ENCODE data around the gene FOXN3.

- TF ChIP-seq BCL3 (IDR thresholded peaks at IDR 0.05; ENCODE audit: borderline replicate concordance, insufficient read depth, low read depth, low read length, poor library complexity, severe bottlenecking) = no peak
- TF ChIP-seq SMARCA5 (IDR thresholded peaks at IDR 0.05) = no peak
- TF ChIP-seq TAF1 (IDR thresholded peaks at IDR 0.05; ENCODE audit: borderline replicate concordance, low read depth, low read length) = no peak
- no peak for TF ChIP-seq EZH2 (IDR thresholded peaks at IDR 0.05; ENCODE audit: borderline replicate concordance, control insufficient read depth, low read depth, low read length)
- no peak for TF ChIP-seq CTCF (IDR thresholded peaks at IDR 0.05 in 2 of 3, conservative IDR thresholded peaks at IDR 0.05 in 1 of 3; ENCODE audit: control insufficient read depth in 2 of 3, extremely low read depth in 1 of 3, insufficient read depth in 1 of 3, low read depth in 3 of 3, low read length in 3 of 3)
- TF ChIP-seq SIN3A (IDR thresholded peaks at IDR 0.05; ENCODE audit: low read depth, low read length) = no peak
- TF ChIP-seq, protein P1, sequence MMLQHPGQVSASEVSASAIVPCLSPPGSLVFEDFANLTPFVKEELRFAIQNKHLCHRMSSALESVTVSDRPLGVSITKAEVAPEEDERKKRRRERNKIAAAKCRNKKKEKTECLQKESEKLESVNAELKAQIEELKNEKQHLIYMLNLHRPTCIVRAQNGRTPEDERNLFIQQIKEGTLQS (IDR thresholded peaks at IDR 0.05; ENCODE audit: borderline replicate concordance, extremely low read depth, low read depth, low read length) = no peak
- no peak for TF ChIP-seq BHLHE40 (IDR thresholded peaks at IDR 0.05; ENCODE audit: borderline replicate concordance in 1 of 2, low read depth in 2 of 2, low read length in 1 of 2)
- TF ChIP-seq POLR2A (IDR thresholded peaks at IDR 0.05; ENCODE audit: low read depth, low read length) = no peak
- TF ChIP-seq POLR2AphosphoS5 (IDR thresholded peaks at IDR 0.05; ENCODE audit: low read length) = no peak
- TF ChIP-seq POLR2AphosphoS2 (IDR thresholded peaks at IDR 0.05; ENCODE audit: low read depth, low read length) = no peak
- TF ChIP-seq SMAD1 (IDR thresholded peaks at IDR 0.05; ENCODE audit: low read depth, partially characterized antibody) = no peak
- TF ChIP-seq JUND (IDR thresholded peaks at IDR 0.05; ENCODE audit: low read depth, low read length) = no peak
These were observed 45.2 kb downstream of the FOXN3 start for GRCh38 chr14:89371585-89372511.
